HG02885 (cell line): ENCODE results near the gene PRSS33.

ENCODE experiments used
- ATAC-seq: cut with Tn5 transposase; IDR thresholded peaks from one replicate; pipeline ENCODE4 v1.9.1; 2021; ENCODE audit warnings: mild to moderate bottlenecking; ENCODE audit not compliant: unreplicated experiment, poor library complexity

The PRSS33 gene

DNA sequence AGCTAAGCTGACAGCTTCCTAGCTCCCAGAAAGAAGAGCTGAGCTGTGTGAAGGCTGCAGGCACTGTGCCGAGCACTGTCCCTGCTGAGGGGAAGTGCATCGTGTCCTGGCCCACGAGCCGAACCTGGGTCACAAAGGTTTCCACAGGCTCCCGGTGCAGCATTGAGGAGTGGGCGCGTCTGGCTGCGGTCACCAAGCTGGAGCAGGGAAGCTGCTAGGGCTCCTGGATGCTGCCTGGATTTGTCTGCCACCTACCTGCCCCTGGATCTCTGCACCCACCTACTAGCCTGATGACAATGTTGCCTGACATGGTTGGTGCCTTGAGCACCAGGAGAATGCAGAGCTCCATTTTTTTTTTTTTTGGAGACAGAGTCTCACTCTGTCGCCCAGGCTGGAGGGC lies 41.4 kb downstream of the PRSS33 start:
- no peak for ATAC-seq

DNA sequence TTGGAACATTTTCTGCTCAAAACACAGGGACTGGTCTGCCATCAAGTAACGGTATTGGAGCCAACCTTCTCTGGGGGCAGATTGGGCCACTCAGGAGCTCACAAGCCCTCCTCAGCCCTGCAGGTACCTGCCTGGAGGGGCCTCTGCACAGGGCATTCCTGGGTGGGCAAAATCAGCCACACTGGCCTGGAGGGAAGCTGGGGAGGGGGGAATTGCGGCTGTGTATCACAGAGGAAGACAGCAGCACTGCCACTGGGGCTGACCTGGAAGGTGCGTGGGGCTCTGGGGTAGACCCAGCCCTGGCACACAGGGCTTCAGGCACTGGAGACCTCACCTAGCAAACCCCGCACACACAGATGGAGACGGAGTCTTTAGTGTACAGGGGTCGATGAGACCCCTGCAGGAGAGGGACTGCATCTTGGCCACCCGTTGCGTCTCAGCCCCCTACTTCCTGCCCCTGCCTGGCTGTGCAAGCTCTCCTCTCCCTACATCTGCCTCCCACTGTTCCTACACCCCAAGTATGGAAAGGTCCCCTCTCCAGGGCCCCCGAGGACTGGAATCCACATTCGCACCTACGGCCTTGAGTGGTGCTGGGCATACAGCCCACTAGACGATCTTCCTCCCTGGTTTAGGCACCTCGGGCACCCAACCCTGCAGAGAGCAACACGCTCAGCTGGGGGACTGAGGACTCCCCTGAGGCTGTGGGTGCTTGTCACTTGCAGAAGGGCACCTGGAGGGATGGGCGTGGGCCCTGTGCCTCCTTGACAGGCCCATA lies 42.1 kb downstream of the PRSS33 start:
- no peak for ATAC-seq

DNA sequence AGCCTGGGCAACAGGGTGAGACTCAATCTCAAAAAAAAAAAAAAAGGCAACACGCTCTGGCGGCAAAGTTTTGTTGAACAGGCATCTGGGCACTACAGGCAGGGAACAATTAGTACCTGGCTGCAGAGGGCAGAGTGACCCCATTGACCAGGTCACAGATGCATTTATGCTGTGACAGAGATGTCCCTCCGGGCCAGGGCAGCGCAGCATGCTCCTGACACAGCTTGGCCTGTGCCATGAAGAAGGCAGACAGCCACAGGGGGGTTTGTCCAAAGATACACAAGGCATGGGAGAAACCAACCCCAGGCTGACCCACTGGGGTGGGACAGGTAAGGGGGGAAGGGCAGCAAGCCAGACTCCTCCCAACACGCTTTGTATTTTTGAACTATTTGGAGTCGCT lies 42.6 kb downstream of the PRSS33 start:
- ATAC-seq, result no peak

DNA sequence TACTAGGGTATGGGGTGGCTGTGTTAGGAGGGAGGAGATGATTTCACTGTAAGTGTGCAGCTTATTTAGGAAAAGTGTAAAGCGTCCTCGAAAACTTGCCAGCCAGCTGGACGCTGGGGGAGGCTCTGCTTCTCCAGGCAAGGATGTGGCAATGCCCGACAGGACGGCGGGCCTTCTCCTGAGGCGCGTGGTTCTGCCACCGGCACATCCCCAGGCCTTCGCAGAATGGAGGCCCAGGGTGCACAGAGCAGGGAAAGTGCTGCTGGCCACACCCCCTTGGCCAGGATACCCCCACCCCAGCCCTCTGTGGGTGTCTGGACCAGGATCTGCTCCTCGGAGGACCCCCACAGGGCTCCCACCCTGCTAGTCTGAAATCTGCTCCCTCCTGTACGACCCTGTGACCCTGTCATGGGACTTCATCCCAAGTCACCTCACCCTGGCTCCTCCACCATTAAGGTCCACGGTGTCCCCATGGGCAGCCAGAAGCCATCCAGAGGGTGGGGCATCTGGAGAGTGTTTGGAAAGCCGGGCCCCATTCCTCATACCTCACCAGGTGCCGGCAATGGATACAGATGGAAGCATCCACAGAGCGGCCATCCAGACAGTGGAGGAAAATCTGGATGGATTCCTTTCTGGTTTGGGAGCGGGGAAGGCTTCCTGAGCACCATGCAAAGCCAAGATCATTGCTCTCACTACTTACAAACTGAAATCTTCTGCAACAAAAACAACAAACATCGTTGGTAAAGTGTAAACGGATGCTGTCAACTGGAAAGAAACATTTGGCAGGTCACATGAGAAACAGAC lies 44.2 kb downstream of the PRSS33 start:
- ATAC-seq, result no peak

DNA sequence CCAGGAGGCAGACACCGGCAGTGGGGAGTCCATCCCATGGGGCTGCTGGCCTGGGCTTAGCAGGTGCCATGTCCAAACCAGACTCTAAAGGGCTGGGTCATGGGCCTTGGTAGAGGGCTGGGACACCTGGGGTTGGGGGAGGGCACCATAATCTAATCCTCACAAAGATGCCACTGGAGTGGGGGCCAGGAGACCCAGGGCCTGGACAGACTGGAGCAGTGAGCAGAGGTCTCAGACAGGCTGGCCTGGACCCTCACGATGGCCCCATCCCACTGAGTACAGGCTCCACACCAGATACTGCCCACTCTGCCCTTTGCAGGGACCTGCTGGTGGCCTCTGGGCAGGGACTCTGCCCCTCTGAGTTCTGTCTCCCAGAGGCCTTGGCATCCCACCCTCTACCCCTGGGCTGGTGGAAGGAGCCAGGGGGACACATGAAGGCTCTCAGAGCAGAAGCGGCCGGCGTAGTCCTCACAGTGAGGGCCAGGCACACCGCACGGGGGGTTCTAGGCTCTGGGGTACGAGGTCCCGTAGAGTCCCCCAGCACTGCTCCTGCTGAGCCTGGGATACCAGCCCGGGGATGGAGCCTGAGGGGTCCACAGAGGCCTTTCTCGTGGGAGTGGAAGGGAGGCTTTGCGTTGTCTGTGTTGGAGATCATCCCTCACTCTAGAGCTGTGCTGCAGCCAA lies 44.9 kb downstream of the PRSS33 start:
- no peak for ATAC-seq

DNA sequence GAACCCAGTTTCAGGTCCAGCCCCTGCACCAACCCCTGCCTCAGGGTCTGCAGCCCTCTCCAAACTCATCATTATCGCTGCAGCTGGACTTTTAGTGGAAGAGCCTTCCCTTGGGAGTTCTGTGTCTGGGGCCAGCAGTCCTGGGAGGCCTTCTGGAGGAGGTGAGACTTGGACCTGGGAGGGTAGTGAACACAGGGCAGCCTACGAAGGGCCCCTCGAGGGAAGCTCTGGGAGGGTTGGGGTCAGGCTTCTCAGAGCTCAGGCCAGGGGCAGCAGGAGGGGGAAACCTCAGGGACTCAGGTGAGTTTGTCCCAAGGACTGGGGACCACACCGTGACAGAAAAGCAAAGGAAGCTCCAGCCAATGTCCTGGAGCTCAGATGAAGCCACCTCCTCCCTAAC lies 46.2 kb downstream of the PRSS33 start:
- ATAC-seq, result no peak

DNA sequence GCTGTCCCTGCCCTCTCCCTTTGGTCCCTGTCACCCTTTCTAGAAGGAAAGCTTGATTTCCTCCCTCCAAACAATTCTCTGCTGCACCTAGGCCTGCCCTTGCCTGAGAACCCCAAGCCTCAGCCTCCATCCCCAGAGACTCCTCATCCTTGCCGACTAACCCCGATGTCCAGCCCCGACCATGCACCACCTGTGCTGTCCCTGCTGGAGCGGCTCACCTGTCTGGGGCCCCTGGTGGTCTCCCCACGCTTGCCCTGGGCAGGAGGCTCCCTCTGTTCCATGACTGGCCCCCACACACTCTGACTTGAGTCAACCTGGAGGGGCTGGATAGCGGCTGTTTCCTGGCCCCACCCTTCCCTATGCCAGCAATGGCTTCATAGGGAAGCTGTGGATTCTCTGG lies 46.9 kb downstream of the PRSS33 start:
- no peak for ATAC-seq

DNA sequence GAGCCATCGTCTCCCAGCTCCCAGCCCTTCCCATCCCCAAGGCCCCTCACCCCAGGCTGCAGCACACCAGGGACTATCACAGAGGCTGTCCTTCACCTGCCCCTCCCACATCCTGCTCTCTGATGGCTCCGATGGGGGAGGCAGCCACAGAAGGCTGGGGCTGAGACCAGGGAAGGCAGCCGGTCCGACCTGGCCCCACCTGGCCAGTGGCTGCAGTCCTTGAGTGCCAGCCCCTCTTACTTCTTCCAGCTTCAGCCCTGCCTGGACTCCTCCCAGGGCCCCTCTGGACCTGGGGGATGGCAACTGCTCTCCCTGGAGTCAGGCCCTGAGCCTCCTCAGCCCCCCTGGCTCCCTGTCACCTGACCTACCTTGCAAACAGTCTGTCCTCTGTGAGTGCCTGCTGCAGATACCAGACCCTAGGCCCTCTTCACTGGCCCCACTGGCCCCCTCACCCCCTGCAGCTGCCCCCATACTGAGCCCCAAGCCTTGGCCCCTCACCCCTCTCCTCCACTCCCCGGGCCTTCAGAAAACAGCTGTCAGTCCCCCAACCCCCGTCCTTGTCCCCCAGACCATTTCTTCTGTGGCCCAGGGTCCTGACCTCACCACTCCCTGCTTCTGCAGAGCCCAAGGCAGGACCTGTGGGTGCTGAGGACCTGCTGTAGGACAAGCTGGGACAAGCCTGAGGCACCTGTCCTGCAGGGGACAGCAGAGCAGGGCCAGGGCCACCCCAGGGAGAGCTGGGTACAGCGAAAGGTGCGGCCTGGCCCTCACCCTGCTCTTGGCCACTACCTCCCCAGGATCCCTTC lies 47.5 kb downstream of the PRSS33 start:
- no peak for ATAC-seq

DNA sequence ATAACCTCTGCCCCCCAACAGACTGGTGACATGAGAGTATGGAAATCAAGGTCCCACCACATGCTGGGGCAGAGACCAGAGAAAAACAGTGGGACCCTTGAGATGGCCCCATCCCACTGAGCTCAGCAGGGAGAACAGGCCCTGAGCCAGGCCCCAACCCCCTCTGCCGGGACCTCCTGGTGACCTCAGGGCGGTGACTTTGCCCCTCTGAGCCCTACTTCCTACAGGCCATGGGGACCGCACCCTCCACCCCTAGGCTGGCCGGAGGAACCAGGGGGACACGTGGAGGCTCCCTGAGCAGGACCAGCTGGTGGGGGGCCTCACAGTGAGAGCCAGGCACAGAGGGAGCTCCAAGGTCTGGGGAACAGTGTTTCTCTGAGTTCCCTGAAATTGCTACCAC lies 48.7 kb downstream of the PRSS33 start:
- no peak for ATAC-seq

DNA sequence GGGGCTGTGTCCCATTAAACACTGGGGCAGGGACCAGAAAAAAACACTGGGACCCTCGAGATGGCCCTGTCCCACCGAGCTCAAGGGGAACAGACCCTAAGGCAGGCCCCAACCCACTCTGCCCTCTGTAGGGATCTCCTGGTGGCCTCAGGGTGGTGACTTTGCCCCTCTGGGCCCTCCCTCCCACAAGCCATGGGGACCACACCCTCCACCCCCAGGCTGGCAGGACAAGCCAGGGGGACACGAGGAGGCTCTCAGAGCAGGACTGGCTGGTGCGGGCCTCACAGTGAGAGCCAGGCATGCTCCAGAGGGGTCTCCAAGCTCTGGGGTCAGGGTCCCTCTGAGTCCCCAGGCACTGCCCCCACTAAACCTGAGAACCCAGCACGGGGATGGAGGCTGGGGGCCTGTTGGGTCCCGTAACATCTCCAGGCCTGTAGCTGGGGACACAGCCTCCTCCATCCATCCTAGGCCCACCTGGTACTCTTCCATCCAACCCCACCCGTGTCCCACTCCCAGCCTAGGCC lies 49.4 kb downstream of the PRSS33 start:
- ATAC-seq, result no peak

DNA sequence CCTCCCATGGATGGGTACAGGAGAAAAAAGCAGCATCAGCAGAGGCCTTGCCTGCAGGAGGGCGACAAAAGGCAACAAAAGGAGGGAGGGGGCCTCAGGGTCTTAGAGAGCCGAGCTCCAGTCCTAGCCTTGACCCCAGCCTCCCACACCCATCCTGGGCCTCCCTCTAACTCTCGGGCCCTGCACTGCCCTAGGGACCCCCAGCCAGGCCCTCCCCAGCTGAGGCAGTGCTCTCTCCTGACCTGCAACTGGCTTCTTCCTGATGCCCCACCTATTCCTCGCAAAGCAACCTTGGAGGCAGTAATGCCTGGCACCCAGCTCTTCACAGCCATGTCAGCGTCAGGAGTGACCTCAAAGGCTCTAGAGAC lies 50.1 kb downstream of the PRSS33 start:
- no peak for ATAC-seq

DNA sequence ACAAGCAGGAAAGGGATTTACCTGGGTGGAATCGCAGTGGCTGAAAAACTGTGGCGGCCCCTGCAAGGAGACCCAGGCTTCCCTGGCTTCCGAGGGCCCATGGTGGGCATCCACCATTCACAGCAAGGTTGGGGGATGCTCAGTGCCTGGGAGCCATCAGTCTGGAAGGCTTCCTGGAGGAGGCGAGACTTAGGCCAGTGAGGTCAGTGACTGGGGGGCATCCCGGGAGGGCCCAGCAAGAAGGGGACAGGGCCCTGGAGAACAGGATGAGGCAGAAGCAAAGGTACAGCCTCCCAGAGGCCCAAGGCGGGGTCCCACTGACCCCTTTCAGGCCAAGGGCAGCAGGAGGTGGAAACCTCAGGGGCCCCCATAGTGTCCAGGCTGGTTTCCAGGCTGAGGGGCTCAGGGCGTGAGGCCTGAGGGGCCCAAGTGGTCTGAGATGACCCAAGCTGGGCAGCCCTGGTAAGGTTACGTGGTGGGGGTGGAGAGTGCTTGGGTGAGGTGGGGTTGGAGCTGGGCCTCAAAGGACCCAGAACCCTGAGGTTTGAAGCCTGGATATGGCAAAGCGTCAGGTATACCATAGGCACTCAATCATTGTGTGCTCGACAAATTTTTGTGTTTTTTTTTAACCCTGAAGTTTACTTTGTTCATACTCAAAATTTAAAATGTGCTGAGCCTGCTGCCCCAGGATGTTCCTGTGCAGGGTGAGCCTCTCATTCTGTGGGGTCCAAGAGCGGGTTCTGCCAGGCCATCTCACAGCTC lies 50.7 kb downstream of the PRSS33 start:
- no peak for ATAC-seq

DNA sequence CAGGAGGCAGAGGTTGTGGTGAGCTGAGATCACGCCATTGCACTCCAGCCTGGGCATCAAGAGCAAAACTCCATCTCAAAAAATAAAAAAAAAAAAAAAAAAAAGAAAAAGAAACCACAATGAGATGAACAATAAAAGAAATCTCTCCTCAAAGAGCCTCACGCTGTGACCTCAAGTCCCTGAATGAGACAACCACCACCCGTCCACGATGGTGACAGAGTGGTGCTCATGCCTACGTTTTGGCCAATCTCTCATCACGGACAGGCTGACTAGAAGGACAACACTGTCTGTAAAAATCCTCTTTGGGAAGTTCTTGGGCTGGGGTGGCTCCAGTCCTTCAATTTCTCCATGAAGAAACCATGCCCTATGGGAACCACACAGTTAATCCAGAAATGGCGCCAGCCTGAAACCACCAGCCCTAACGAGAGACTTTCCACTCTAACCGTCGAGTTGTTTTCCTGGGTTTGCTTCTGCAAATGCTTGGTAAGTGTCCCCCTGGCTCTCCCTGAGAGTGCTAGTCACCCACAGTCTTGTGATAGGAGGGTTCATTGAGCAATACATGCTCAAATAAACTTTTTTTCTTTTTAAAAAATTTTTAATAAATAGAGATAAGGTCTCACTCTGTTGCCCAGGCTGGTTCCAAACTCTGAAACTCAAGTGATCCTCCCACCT lies 52.4 kb downstream of the PRSS33 start:
- no peak for ATAC-seq
